Measurements from ENCODE around the gene XYLB. TPM values are rescaled to one million over a fixed set of nuclear protein-coding genes. Genes with fewer than 3 reads are reported as not detected.

XYLB gene
- total RNA-seq, 4 donors from 2014 or later: 0.76 to 3.4 (median 1.6) TPM

DNA sequence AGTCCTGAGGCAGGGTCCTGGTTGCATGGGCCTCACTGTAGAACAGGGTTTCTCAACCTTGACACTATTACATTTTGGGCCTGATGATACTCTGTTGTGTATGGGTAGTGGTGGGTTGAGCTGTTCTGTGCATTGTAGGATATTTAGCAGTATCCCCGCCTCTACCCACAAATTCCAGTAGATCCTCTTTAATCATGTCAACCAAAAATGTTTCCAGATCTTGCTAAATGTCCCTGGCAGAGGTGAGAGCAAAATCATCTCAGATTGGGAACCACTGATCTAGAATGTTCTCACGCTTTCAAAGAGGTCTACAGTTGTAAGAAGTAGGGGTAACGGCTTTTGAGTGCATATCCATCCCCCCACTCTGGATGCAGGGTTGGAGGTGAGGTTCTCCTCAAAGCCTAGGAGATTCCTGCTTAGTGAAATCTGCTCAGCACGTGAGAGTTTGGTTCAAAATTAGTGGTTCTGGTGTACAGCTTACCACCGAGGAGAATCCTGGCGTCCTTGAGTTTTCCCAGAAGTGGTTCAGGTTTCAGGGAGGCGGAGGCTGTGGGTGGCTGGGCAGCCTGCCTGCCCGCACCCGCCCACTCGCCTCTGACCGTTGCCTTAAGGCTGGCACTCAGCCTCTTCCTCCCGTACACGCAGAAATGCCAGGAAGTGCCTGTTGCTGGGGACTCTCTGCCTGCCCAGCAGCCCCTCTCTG, 112.4 kb downstream of the XYLB start:
- no peaks in the 10 kb centered on the region for H3K9me3 ChIP-seq
- H3K27ac ChIP-seq: no peak overlapping the region
- H3K4me3 ChIP-seq: no peak overlapping the region
- H3K27me3 ChIP-seq: no peaks in the 10 kb centered on the region
- TF ChIP-seq POLR2A (IDR thresholded peaks at IDR 0.05): no peak
- WGBS: 49% methylated on average over 13 of the region's 13 CpGs
- peaks cover 49% of the 10 kb centered on the region for H3K4me1 ChIP-seq
- no peak for DNase-seq (ENCODE audit: low spot score in 2 of 2)
- H3K36me3 ChIP-seq: no peaks in the 10 kb centered on the region

DNA sequence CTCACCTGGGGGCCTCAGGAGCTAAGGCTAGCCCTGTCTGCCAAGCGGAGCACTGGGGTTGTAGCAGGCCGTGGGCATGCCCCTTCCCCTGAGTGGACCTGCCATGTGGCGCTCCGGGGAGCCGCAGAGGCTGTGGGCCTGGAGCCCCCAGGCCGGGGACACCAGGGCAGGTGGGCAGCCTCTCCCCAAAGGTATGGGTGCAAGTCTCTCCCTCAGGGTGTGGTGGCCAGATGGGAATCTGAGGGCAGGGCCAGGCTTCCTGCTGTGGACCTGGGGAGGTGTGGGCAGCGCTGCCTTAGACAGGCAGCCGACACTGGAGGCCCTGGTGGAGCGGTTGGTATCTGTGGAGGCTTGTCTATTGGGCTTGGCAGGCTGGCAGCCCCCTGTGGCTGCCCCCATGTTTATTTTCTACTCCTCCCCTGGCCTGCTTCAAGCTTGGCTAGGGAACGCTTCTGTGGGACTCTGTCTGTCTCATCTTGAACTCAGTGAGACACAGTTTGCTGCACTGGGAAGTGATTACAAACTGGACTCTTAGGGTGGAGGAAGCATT, 113.0 kb downstream of the XYLB start:
- H3K36me3 ChIP-seq: no peaks in the 10 kb centered on the region
- H3K4me3 ChIP-seq: no peak overlapping the region
- 55% methylated on average over 1 of the region's 10 CpGs for WGBS
- H3K27ac ChIP-seq: no peak overlapping the region
- TF ChIP-seq POLR2AphosphoS5 (IDR thresholded peaks at IDR 0.05) (no peak), EP300 (IDR thresholded peaks at IDR 0.05) (no peak), POLR2A (IDR thresholded peaks at IDR 0.05) (no peak)
- TF ChIP-seq, protein P1, sequence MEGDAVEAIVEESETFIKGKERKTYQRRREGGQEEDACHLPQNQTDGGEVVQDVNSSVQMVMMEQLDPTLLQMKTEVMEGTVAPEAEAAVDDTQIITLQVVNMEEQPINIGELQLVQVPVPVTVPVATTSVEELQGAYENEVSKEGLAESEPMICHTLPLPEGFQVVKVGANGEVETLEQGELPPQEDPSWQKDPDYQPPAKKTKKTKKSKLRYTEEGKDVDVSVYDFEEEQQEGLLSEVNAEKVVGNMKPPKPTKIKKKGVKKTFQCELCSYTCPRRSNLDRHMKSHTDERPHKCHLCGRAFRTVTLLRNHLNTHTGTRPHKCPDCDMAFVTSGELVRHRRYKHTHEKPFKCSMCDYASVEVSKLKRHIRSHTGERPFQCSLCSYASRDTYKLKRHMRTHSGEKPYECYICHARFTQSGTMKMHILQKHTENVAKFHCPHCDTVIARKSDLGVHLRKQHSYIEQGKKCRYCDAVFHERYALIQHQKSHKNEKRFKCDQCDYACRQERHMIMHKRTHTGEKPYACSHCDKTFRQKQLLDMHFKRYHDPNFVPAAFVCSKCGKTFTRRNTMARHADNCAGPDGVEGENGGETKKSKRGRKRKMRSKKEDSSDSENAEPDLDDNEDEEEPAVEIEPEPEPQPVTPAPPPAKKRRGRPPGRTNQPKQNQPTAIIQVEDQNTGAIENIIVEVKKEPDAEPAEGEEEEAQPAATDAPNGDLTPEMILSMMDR (IDR thresholded peaks at IDR 0.05): no peak
- no peaks in the 10 kb centered on the region for H3K27me3 ChIP-seq
- peaks cover 46% of the 10 kb centered on the region for H3K4me1 ChIP-seq
- no peaks in the 10 kb centered on the region for H3K9me3 ChIP-seq
- no peak for DNase-seq (ENCODE audit: low spot score in 2 of 2)

GRCh38 chr3:38460377-38461270, 114.0 kb downstream of the XYLB start:
- TF ChIP-seq EP300 (IDR thresholded peaks at IDR 0.05) (no peak), POLR2AphosphoS5 (IDR thresholded peaks at IDR 0.05) (no peak), POLR2A (IDR thresholded peaks at IDR 0.05) (no peak)
- TF ChIP-seq, protein P1 (IDR thresholded peaks at IDR 0.05): no peak
- no peak overlapping the region for H3K27ac ChIP-seq
- no peak for DNase-seq (ENCODE audit: low spot score in 2 of 2)
- no peaks in the 10 kb centered on the region for H3K36me3 ChIP-seq
- H3K4me1 ChIP-seq: peaks cover 41% of the 10 kb centered on the region
- WGBS: 83% methylated on average over 10 of the region's 12 CpGs
- H3K27me3 ChIP-seq: no peaks in the 10 kb centered on the region
- no peaks in the 10 kb centered on the region for H3K9me3 ChIP-seq
- no peak overlapping the region for H3K4me3 ChIP-seq

Other genes starting within 250 kb of the XYLB start
- 10 to 100 TPM; 29.3 to 54.5 (median 51.4) TPM for gene ACAA1, start 209.7 kb upstream of the XYLB start, total RNA-seq
- 10 to 100 TPM; 21.6 to 33.2 (median 28.1) TPM for gene MYD88, start 208.1 kb upstream of the XYLB start, total RNA-seq
- 10 to 100 TPM; 25.4 to 37.4 (median 29.5) TPM for gene OXSR1, start 181.2 kb upstream of the XYLB start, total RNA-seq
- 1 to 10 TPM in 1 of 4 donors, under 1 TPM in 1, not detected in 2; 0.21 to 1.3 TPM for gene SLC22A13, start 81.0 kb upstream of the XYLB start, total RNA-seq
- gene SLC22A14, start 64.5 kb upstream of the XYLB start, total RNA-seq: under 1 TPM in 1 of 4 donors, not detected in 3; 0.64 TPM
- gene ACVR2B, start 107.1 kb downstream of the XYLB start, total RNA-seq: 1 to 10 TPM; 1.1 to 8.9 (median 3.1) TPM
- 1 to 10 TPM; 1.4 to 3.9 (median 2.3) TPM for gene EXOG, start 149.6 kb downstream of the XYLB start, total RNA-seq

All from suprapubic skin (tissue), 4 donors.